RPMI8226 (cell line): ENCODE measurements around the gene DGLUCY.
"Not testable (repeated sequence)": the region's sequence is repeated elsewhere in the genome, so short reads cannot be mapped to it uniquely, and the experiment has no call there.

ENCODE experiments used
- DNase-seq: peaks from one replicate; pipeline ENCODE4 v3.0.0-alpha.2; 2015

The DGLUCY gene, protein sequence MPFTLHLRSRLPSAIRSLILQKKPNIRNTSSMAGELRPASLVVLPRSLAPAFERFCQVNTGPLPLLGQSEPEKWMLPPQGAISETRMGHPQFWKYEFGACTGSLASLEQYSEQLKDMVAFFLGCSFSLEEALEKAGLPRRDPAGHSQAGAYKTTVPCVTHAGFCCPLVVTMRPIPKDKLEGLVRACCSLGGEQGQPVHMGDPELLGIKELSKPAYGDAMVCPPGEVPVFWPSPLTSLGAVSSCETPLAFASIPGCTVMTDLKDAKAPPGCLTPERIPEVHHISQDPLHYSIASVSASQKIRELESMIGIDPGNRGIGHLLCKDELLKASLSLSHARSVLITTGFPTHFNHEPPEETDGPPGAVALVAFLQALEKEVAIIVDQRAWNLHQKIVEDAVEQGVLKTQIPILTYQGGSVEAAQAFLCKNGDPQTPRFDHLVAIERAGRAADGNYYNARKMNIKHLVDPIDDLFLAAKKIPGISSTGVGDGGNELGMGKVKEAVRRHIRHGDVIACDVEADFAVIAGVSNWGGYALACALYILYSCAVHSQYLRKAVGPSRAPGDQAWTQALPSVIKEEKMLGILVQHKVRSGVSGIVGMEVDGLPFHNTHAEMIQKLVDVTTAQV

DNA sequence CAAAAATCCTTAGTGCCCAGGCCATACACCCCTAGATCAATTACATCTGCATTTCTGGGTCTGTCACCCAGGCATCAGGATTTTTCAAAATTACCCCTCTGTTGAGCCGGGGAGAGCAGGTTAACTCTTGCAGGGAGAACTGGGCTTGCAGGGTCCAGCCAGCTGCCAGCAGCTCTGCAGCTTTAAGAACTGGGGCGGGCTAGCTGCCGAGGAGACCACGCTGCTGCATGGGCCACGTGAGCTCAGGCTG is at the start of gene DGLUCY:
Gene DGLUCY (plus strand): TSS at position 245 of the 250 bp plus-strand sequence. CDS start 46,222 bp downstream, outside the sequence.
- peak; percentile 84 for DNase-seq

DNA sequence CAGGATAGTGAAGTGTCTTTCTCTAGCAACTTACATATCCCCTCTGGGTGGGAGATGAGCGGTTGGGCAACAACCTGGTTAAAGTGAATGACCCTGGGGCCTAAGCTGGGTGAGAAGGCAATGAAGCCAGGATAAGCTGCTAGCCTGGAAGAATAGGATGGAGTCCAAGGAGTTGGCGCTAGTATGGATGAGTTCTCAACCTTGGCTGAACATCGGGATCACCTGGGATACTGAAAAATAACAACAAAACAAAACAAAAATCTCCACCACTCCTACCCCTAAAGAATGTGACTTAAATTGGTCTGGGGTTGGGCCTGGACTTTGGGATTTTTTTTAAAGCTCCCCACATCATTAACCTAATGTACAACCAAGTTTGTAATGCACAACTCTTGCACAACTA is 48.6 kb upstream of the DGLUCY start:
- DNase-seq, result no peak

DNA sequence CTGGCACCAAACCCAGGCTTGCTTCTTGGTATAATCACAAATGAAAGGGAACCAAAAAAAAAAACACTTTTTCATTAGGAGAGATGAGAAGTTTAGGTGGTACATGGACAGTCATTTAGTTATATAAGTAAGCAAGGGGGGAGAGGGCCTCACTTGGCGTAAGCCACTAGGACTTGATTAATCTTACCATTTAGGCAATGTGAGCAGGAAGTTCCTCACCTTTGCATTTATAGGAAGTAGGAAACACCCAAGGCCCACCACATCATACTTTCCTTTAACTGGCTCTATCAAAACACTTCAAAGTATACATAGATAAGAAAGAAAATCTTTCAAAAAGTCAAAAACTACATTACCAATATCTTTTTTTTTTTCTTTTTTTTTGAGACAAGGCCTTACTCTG is 46.7 kb upstream of the DGLUCY start:
- DNase-seq, result no peak

DNA sequence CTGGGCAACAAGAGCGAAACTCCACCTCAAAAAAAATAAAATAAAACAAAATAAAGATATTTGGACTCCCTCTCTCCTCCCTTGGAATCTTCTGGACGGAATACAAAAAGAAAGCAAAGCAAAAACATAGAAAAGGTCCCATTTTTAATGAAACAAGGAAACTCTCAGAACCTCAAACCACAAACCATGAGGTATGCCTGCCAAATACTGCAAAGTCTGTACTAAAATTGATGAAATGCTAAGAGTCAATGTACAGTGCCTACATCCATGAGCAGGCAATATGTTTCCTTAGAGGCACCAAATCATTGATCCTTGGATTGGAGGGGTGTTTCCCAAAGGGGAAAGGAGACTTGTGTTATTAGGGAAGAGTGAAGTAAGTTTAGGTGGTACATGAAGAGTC is 45.2 kb upstream of the DGLUCY start:
- DNase-seq, result peak; percentile 10

DNA sequence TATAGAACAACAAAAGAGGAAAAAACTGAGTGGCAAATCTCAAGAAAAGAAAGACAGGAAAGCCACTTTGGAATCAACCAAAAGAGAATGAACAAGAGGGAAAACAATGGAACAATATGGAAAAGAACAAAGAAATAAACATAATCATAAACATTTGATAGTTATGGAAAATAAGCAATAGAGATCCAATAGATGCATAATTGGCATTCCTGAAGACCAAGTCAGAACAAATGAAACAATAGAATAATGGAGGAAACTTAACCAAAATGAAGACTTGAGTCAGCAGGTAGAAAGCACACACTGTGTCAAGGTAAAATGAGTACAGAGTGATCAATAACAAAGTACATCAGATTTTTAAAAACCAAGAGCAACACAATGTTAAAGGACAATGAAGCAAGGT is 43.3 kb upstream of the DGLUCY start:
- no peak for DNase-seq

DNA sequence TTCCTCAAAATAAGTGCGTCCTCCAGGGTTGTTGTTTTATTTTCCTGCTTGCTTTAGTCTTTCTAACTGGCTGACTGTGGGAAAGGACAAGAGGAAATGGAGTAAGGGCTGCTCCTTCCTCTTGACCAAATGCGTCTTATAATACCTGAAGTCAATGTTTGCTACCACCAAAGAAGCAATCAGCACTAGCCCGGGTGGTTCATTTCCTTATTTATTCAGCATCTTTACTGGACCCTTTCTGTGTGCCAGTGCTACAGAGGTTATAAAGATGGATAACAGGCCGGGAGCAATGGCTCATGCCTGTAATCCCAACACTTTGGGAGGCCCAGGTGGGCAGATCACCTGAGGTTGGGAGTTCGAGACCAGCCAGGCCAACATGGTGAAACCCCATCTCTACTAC is 38.3 kb upstream of the DGLUCY start:
- no peak for DNase-seq

DNA sequence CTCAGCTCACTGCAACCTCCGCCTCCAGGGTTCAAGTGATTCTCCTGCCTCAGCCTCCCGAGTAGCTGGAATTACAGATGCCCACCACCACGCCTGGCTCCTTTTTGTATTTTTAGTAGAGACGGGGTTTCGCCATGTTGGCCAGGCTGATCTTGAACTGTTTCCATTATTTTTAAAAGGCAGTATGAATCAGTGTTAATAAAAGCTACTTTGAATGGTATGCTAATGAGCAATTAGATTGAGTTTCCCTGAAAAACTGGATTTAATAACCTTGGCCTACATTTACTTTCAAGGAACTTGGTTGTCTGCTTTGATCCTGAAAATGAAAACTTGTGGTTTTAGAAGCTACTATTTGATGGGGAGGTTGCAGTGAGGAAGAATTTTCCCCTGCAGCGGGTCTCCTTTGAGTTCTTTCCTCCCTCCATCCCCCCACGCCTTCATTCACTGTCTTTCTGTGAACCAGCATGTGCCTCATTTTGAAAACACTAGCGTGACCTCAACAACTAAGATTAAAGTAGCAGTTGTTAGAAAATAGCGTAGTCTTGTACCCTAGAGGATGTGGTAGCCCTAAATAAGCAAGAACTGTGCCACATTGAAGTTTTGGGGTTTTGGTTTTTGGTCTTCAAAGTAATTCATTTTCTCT is 35.7 kb upstream of the DGLUCY start:
- DNase-seq, result no peak

DNA sequence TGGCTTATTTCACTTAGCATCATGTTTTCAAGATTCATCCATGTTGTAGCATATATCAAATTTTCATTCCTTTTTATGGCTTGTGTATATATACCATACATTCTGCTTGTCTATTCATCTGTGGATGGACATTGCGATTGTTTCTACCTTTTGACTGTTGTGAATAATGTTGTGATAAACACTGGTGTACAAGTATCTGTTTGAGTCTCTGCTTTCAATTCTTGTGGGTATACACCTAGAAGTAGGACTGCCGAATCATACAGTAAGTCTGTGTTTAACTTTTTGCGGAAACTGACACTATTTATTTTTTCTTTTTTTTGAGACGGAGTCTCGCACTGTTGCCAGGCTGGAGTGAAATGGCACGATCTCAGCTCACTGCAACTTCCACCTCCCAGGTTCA is 33.8 kb upstream of the DGLUCY start:
- no peak for DNase-seq

DNA sequence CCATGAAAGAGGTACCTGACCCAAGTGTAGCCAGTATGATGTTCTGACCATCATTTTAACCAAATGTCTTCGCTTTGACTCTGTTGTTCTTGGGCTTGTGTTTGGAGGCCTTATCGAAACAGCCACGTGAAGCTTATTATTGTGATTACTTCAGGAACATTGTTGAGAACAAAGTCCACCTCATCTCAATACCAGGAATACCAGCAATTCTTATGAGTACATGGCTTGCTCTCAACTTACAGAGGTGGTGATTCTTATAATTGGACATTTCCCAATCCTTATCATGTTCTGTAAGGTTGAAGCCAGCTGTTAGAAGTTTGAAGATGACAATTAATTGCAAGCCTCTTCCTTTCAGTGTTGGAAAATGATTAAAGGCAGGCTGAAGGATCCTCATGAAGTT is 31.6 kb upstream of the DGLUCY start:
- no peak for DNase-seq

DNA sequence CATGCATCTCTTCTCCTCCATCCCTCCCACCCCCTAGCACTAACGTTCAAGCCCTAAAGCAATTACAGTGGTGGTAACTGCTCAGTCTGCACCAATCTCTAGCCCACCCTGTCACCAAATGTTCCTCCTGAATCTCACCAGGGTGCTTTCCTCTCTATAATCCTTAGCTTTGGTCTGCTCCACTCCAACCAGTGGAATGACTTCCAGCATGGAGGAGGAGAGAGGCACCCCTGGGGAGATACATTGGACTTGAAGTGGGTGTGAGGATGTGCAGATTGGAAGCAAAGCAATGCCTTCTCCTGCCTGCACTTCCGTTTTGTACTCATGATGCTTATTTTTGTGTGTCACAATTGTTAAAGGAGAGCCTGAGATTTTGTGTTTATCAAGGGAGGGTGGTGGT is 29.4 kb upstream of the DGLUCY start:
- DNase-seq, result no peak

DNA sequence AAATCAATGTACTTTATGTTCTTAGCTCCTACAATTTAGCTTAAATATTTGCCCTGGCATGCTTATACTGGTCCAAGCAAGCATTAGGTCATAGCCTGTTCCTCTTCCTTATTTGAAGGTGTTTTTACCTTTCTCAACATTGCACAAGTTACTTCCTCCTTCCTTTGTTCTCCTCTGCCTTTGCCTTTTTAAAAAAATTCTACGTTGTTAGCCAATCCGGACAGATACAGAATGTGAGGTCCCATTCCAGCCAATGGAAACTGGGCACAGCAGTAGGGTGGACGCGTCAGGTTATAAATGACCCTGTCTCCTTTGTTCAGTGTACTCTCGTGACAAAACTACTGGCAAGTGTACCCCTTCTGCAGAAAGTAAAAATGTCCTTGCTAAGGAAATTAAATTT is 26.4 kb upstream of the DGLUCY start:
- DNase-seq, result not testable (repeated sequence)

DNA sequence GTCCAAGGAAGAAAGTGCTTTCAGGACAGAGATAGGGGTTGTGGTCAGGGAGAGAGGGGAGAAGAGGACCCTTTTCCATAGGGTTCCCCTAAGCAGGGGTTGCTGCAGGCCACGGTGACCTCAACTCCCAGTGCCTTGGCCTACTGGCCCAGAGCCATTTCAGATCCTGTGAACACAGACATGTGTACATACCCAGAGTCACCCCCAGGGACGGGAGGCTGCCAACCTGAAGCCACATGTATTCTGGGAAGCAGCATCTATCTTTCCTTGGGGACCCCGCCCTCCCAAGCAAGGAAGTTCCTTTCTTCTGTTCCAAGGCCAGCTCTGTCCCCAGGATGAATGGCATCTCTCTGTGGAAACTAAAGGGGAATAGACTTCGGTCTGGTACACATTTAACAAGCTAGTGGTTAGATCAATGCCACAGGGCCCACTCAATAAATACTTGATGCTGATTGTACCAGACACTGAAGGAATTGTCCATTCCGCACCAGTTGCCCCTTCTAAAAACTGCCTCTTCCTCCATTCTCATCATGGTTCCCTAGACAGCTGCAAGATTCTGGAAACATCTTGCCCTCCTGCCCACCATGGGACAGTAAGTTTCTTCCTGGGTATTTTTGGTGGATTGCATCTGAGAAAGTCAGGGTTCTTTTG is 25.2 kb upstream of the DGLUCY start:
- no peak for DNase-seq

DNA sequence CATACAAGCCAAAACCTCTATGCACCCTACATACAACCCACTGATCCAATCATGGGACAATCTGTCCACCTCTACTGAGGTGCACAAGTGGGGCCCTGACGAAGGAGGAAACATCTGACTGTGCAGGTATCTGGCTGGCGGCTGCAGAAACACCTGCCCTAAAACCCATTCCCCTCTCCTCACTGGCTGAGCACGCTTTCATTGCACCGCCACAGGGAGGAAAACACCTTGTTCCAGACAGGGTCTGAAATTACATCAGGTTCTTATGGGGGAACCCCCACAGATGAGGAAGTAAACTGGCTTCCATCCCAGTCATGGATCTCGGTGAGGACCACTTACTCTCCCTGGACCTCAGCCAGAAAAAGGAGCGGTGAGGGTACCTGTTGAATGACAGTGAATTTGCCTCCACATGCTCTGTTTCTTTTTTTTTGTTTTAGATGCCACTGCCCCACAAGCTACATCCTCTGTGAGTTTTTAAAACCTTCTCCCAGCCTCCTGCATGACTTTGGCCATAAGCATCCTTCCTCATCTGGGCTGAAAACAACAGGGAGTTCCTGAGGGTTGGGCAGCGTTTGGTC is 23.8 kb upstream of the DGLUCY start:
- DNase-seq, result no peak

DNA sequence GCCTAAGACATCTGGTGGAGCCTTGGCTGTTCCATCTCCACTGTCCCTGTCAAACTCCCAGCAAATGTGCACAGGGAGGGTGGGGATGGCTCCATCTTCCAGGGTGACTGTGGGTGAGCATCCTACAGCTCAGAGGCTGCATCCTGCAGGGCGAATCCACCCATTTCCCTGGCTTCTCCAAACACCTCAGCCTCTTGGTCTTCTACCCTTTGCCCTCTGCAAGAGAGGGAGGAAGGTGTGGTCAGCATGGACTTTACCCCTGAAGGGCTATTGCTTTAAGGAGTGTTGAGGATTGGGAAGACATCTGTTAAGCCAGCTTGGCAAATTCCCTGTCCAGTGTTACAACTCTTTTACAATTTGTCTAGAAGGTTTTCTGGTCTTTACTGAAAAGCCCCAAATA is 23.1 kb upstream of the DGLUCY start:
- no peak for DNase-seq

DNA sequence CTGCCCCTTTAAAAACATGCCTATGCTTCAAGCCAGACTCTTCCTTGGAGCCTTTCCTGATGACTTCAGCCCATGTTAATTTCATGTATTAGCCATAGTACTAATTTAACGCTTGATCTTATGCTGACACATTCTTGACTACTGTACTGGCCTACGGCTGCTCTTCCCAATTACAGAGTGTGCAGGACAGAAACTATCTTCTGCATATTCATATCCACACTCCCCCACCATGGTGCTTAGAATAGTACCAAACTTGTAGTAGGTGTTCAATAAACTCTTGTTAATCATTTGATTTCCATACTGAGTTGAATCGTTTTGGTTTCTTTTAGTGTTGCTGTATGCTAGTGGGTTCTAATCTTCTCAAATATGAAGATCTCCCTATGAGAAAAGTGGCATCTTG is 21.8 kb upstream of the DGLUCY start:
- no peak for DNase-seq

DNA sequence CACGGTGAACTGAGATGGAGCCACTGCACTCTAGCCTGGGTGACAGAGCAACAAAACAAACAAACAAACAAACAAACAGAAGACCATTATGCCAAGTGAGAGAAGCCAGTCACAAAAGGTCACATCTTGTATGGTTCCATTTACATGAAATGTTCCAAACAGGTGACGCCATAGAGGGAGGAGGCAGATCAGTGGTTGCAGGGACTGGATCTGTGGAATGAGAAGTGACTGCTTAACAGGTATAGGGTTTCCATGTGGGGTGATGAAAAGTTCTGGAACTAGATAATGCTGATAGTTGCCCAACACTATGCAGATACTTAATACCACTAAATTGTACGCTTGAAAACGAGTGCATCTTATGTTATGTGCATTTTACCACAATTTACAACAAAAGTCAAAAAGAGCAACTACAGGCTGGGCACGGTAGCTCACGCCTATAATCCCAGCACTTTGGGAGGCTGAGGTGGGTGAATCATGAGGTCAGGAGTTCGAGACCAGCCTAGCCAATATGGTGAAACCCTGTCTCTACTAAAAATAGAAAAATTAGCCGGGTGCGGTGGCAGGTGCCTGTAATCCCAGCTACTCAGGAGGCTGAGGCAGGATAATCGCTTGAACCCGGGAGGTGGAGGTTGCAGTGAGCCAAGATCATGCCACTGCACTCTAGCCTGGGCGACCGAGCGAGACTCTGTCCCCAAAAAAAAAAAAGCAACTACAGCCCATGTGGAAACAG is 20.0 kb upstream of the DGLUCY start:
- not testable (repeated sequence) for DNase-seq

DNA sequence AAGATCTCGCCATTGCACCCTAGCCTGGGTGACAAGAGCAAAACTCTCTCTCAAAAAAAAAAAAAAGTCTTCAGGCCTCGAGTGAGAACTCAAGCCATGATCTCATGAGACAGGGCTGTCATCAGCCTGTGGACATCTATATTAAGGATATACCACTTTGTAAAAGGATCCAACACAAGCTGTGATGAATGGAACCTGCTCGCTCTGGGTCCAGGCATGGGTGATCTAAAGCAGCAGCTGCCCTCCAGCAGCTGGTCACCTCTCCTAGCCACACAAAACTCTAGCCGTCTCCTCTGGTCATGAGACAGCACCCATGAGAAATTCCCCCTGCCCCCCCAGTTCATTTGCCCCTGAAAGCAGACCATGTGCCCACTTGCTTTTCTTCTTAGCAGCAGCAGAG is 19.1 kb upstream of the DGLUCY start:
- no peak for DNase-seq

DNA sequence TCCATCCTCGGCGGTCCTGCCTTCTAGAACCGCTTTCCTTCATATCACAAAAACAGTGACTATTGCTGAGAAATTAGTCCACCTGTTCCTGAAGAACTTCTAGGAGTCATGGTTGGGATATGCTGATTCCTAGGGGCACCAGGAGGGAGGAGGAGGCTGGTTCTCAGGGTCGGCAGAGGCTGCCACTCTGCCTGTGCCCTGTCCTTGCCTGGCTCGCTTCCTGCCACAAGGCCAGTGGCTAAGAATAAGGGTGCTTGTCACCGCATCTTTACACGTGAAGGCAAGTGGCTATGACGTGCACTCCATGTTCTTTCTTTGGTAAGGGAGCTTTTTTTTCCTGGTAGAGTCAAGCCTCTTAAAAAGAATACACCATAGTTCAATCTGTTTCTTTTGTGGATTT is 18.7 kb upstream of the DGLUCY start:
- DNase-seq, result no peak

DNA sequence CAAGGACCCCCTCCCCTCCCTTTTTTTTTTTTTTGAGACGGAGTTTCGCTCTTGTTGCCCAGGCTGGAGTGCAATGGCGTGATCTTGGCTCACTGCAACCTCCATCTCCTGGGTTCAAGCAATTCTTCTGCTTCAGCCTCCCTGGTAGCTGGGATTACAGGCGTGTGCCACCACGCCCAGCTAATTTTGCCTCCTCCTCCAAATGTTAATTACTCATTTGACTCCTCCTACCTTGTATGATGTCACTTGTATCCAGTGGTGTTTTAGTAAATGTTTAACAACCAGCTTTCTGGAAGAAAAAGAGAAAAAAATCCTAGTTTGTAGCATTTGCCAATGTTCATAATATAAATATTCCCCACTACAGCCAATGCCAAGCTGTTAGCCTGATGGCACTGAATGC is 16.2 kb upstream of the DGLUCY start:
- not testable (repeated sequence) for DNase-seq

DNA sequence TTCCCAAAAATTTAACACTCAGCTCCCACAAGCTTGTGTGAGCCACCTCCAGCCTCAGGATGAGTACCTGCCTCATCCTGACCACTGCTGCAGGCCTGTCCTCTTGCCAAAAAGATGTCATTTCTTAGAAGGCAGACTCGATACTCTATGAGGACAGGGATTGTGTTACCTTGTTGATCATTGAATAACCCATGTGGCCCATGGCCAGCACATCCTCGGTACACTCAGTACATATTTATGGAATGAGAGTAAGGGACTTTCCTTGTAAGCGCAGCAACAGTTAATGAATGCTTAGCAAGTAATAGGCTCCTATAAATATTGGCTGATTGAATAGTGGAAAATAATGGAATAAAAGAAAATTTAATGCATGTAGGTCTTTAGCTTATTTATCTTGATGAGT is 15.3 kb upstream of the DGLUCY start:
- no peak for DNase-seq

DNA sequence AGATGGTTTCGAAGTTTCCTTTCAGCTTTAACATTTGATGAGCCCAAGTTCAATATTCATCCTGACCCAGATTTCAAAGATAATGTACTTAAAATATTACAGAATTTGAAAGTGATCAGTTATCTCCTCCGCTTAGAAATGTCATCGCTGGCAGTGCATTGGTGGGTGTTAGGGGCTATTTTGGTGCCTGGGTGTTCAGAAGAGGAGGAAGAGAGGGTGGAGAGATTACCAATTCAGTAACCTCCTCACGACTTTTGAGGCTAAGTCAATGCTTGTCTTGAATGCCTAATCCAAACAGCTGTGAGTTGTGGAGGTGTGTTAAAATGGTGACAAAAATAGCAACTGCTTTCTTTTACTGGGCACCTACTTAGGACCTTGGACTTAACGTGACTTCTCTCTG is 13.8 kb upstream of the DGLUCY start:
- no peak for DNase-seq

DNA sequence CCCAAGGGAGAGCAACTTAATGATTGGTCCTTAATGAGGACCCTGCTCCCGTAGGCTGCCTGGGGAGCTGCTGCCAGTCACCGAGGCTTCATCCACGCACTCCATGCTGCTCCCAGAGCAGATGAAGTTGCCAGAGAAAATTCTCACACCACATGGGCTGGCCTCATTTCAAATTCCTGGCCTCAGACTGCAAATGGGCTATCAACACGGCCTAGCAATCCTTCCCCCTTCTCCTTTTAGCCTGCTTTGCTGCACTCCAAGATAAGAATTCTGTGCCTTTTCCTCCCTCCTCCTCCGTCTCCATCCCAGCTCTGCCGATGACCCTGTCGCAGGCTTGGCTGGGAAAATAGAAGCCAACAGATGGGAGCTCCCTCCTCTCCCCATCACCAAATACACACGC is 10.8 kb upstream of the DGLUCY start:
- no peak for DNase-seq
